Activated naive CD4-positive, alpha-beta T cell treated with anti-CD3 and anti-CD28 coated beads, Interleukin-2, amount 10 ng/mL, durations not matched to agents 7 days and 5 days (primary cell): ENCODE measurements around the gene STXBP4.

Experiments used
- CTCF ChIA-PET: fragments of 350-600 bp; sonication (Branson Sonifier 250); formaldehyde crosslinking; loops from one replicate; lab custom pipeline; 2021; ENCODE audit warnings: antibody characterized with exemption; lab: Charles Lee
- DNase-seq: peaks from one replicate; pipeline ENCODE4 v3.0.0-alpha.2; 2020
- H3K27ac Mint-ChIP-seq: one replicate; pipeline ENCODE4 v1.8.0; 2021; ENCODE audit warnings: mild to moderate bottlenecking, moderate library complexity, mixed read lengths
- H3K27me3 Mint-ChIP-seq: one replicate; pipeline ENCODE4 v1.8.0; 2021; ENCODE audit warnings: mild to moderate bottlenecking, mixed read lengths
- H3K36me3 Mint-ChIP-seq: one replicate; pipeline ENCODE4 v1.8.0; 2021; ENCODE audit warnings: mixed read lengths
- H3K4me1 Mint-ChIP-seq: one replicate; pipeline ENCODE4 v1.8.0; 2021; ENCODE audit warnings: mixed read lengths
- H3K4me3 Mint-ChIP-seq: one replicate; pipeline ENCODE4 v1.8.0; 2021; ENCODE audit warnings: mild to moderate bottlenecking, moderate library complexity, mixed read lengths
- H3K9me3 Mint-ChIP-seq: one replicate; pipeline ENCODE4 v1.8.0; 2021; ENCODE audit warnings: mixed read lengths

The STXBP4 gene

GRCh38 chr17:55134486-55135157, 166.1 kb downstream of the STXBP4 start:
- CTCF ChIA-PET: interaction anchor here (0.8 to 0.9 kb wide), 2 partner anchors 33 to 222 kb away, joined by 3 read pairs; no protein-coding TSS in a partner anchor
- Mint-ChIP-seq H3K27ac (no peak overlapping the region), H3K36me3 (no peaks in the 10 kb centered on the region), H3K4me3 (no peak overlapping the region), H3K27me3 (no peaks in the 10 kb centered on the region), H3K4me1 (no peaks in the 10 kb centered on the region), H3K9me3 (no peaks in the 10 kb centered on the region)
- DNase-seq: no peak

- no peaks in the 10 kb centered on the region for H3K27me3 Mint-ChIP-seq
- no peak overlapping the region for H3K4me3 Mint-ChIP-seq
- DNase-seq: no peak
- H3K9me3 Mint-ChIP-seq: no peaks in the 10 kb centered on the region
- H3K36me3 Mint-ChIP-seq: no peaks in the 10 kb centered on the region
- CTCF ChIA-PET: no interaction called here
- H3K4me1 Mint-ChIP-seq: no peaks in the 10 kb centered on the region
- no peak overlapping the region for H3K27ac Mint-ChIP-seq
Observed at GRCh38 chr17:55140809-55141208, 172.2 kb downstream of the STXBP4 start.

- no peaks in the 10 kb centered on the region for H3K27me3 Mint-ChIP-seq
- no peaks in the 10 kb centered on the region for H3K4me1 Mint-ChIP-seq
- no peak for DNase-seq
- no peak overlapping the region for H3K4me3 Mint-ChIP-seq
- H3K9me3 Mint-ChIP-seq: no peaks in the 10 kb centered on the region
- CTCF ChIA-PET: interaction anchor here (1.0 kb wide), 1 partner anchor 43 kb away, joined by 3 read pairs; no protein-coding TSS in a partner anchor
- H3K36me3 Mint-ChIP-seq: no peaks in the 10 kb centered on the region
- H3K27ac Mint-ChIP-seq: no peak overlapping the region
Observed at GRCh38 chr17:55144518-55144917, 176.0 kb downstream of the STXBP4 start.

- H3K27me3 Mint-ChIP-seq: no peaks in the 10 kb centered on the region
- H3K4me3 Mint-ChIP-seq: no peak overlapping the region
- no peaks in the 10 kb centered on the region for H3K9me3 Mint-ChIP-seq
- no peak overlapping the region for H3K27ac Mint-ChIP-seq
- CTCF ChIA-PET: no interaction called here
- DNase-seq: no peak
- no peaks in the 10 kb centered on the region for H3K4me1 Mint-ChIP-seq
- no peaks in the 10 kb centered on the region for H3K36me3 Mint-ChIP-seq
Observed at GRCh38 chr17:55149485-55149884, 180.9 kb downstream of the STXBP4 start.

GRCh38 chr17:55152236-55152635, 183.7 kb downstream of the STXBP4 start:
- Mint-ChIP-seq H3K9me3 (no peaks in the 10 kb centered on the region), H3K27me3 (no peaks in the 10 kb centered on the region), H3K4me1 (no peaks in the 10 kb centered on the region), H3K4me3 (no peak overlapping the region), H3K36me3 (no peaks in the 10 kb centered on the region), H3K27ac (no peak overlapping the region)
- CTCF ChIA-PET: no interaction called here
- DNase-seq: no peak

GRCh38 chr17:55154101-55154500, 185.5 kb downstream of the STXBP4 start:
- H3K36me3 Mint-ChIP-seq: no peaks in the 10 kb centered on the region
- CTCF ChIA-PET: no interaction called here
- no peaks in the 10 kb centered on the region for H3K9me3 Mint-ChIP-seq
- no peaks in the 10 kb centered on the region for H3K27me3 Mint-ChIP-seq
- H3K4me3 Mint-ChIP-seq: no peak overlapping the region
- H3K27ac Mint-ChIP-seq: no peak overlapping the region
- no peak for DNase-seq
- no peaks in the 10 kb centered on the region for H3K4me1 Mint-ChIP-seq

- CTCF ChIA-PET: no interaction called here
- H3K27ac Mint-ChIP-seq: no peak overlapping the region
- no peaks in the 10 kb centered on the region for H3K36me3 Mint-ChIP-seq
- no peaks in the 10 kb centered on the region for H3K27me3 Mint-ChIP-seq
- no peaks in the 10 kb centered on the region for H3K9me3 Mint-ChIP-seq
- H3K4me1 Mint-ChIP-seq: no peaks in the 10 kb centered on the region
- H3K4me3 Mint-ChIP-seq: no peak overlapping the region
- no peak for DNase-seq
Observed at GRCh38 chr17:55155856-55156560, 187.4 kb downstream of the STXBP4 start.

GRCh38 chr17:55157165-55157564, 188.6 kb downstream of the STXBP4 start:
- Mint-ChIP-seq H3K9me3 (no peaks in the 10 kb centered on the region), H3K4me3 (no peak overlapping the region), H3K36me3 (no peaks in the 10 kb centered on the region), H3K27me3 (no peaks in the 10 kb centered on the region), H3K4me1 (no peaks in the 10 kb centered on the region), H3K27ac (no peak overlapping the region)
- no peak for DNase-seq
- CTCF ChIA-PET: no interaction called here

GRCh38 chr17:55158439-55158838, 189.9 kb downstream of the STXBP4 start:
- no peaks in the 10 kb centered on the region for H3K36me3 Mint-ChIP-seq
- CTCF ChIA-PET: no interaction called here

GRCh38 chr17:55159251-55159650, 190.7 kb downstream of the STXBP4 start:
- CTCF ChIA-PET: no interaction called here
- Mint-ChIP-seq H3K9me3 (no peaks in the 10 kb centered on the region), H3K4me3 (no peak overlapping the region), H3K36me3 (no peaks in the 10 kb centered on the region), H3K27ac (no peak overlapping the region), H3K27me3 (no peaks in the 10 kb centered on the region), H3K4me1 (no peaks in the 10 kb centered on the region)
- no peak for DNase-seq

More at GRCh38 chr17:55158439-55158838, 189.9 kb downstream of the STXBP4 start:
- Mint-ChIP-seq H3K27ac (no peak overlapping the region), H3K4me1 (no peaks in the 10 kb centered on the region), H3K4me3 (no peak overlapping the region), H3K27me3 (no peaks in the 10 kb centered on the region), H3K9me3 (no peaks in the 10 kb centered on the region)
- DNase-seq: no peak

GRCh38 chr17:55160501-55160900, 191.9 kb downstream of the STXBP4 start:
- no peak overlapping the region for H3K27ac Mint-ChIP-seq
- no peak for DNase-seq
- no peak overlapping the region for H3K4me3 Mint-ChIP-seq
- no peaks in the 10 kb centered on the region for H3K9me3 Mint-ChIP-seq
- CTCF ChIA-PET: interaction anchor here (0.8 kb wide), 1 partner anchor 169 kb away, joined by 3 read pairs; no protein-coding TSS in a partner anchor
- no peaks in the 10 kb centered on the region for H3K4me1 Mint-ChIP-seq
- no peaks in the 10 kb centered on the region for H3K27me3 Mint-ChIP-seq
- H3K36me3 Mint-ChIP-seq: no peaks in the 10 kb centered on the region

GRCh38 chr17:55161935-55162555, 193.5 kb downstream of the STXBP4 start:
- H3K36me3 Mint-ChIP-seq: no peaks in the 10 kb centered on the region
- no peak for DNase-seq
- no peaks in the 10 kb centered on the region for H3K9me3 Mint-ChIP-seq
- no peak overlapping the region for H3K4me3 Mint-ChIP-seq
- no peaks in the 10 kb centered on the region for H3K4me1 Mint-ChIP-seq
- H3K27me3 Mint-ChIP-seq: no peaks in the 10 kb centered on the region
- no peak overlapping the region for H3K27ac Mint-ChIP-seq
- CTCF ChIA-PET: no interaction called here

GRCh38 chr17:55162556-55162946, 194.0 kb downstream of the STXBP4 start:
- no peaks in the 10 kb centered on the region for H3K36me3 Mint-ChIP-seq
- H3K4me3 Mint-ChIP-seq: no peak overlapping the region
- H3K27ac Mint-ChIP-seq: no peak overlapping the region
- H3K27me3 Mint-ChIP-seq: no peaks in the 10 kb centered on the region
- CTCF ChIA-PET: no interaction called here
- H3K4me1 Mint-ChIP-seq: no peaks in the 10 kb centered on the region
- no peaks in the 10 kb centered on the region for H3K9me3 Mint-ChIP-seq
- DNase-seq: no peak

GRCh38 chr17:55163408-55163807, 194.8 kb downstream of the STXBP4 start:
- H3K4me1 Mint-ChIP-seq: no peaks in the 10 kb centered on the region
- CTCF ChIA-PET: no interaction called here

GRCh38 chr17:55166506-55166905, 197.9 kb downstream of the STXBP4 start:
- DNase-seq: no peak
- no peaks in the 10 kb centered on the region for H3K9me3 Mint-ChIP-seq
- CTCF ChIA-PET: no interaction called here
- H3K27ac Mint-ChIP-seq: no peak overlapping the region
- no peaks in the 10 kb centered on the region for H3K36me3 Mint-ChIP-seq
- H3K4me3 Mint-ChIP-seq: no peak overlapping the region
- no peaks in the 10 kb centered on the region for H3K27me3 Mint-ChIP-seq
- H3K4me1 Mint-ChIP-seq: no peaks in the 10 kb centered on the region

More at GRCh38 chr17:55163408-55163807, 194.8 kb downstream of the STXBP4 start:
- Mint-ChIP-seq H3K27me3 (no peaks in the 10 kb centered on the region), H3K36me3 (no peaks in the 10 kb centered on the region), H3K27ac (no peak overlapping the region), H3K4me3 (no peak overlapping the region), H3K9me3 (no peaks in the 10 kb centered on the region)
- no peak for DNase-seq
